GM03348 (cell line): Measurements from ENCODE around the gene NCLN.
A peak's percentile ranks its signal among the peaks of the same experiment; 100 is the strongest.
"Not testable (repeated sequence)": the region's sequence is repeated elsewhere in the genome, so short reads cannot be mapped to it uniquely, and the experiment has no call there.

Source experiments
- DNase-seq: peaks from one replicate; pipeline ENCODE4 v3.0.0; 2012; ENCODE audit warnings: low spot score

NCLN gene

DNA sequence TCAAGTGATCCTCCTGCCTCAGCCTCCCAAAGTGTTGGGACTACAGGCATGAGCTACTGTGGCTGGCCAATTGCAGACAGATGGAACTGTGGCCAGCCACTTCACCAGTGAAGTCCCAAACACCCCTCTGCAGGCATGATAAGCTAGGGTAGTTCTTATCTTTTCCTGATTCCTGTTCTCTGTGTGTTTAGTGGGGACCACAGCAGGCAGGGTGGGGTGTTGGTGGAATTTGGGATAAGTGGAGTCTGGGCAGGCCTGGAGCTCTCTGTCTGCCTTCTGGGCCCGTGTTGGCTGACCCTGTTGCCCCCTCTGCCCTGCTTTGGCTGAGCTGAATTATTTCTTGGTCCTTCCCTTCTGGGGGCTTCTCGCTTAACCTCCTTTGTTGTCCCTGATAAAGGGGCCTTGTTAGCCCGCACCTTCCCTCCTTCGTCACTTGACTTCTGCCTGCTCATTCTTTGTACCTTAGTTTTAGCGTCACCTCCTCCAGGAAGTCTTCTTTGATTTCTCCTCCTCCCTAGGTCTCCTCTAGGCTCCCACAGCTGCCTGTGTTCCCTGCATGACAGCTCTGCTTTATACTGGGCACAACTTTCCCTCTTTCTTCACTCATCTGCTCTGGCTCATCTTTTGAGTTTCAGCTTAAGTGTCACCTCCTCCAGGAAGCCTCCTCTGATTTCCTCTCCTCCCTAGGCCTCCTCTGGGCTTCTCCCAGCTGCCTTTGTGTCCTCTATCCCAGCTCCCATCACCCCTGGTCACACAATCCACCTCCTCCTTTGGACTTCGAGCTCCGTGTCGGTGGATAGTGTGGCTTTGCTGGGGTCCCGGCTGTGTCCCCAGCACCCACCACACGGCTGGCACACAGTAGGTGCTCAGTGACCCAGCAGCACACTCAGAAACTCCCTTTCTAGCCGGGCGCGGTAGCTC lies 1.7 kb upstream of the NCLN start:
- no peak for DNase-seq

DNA sequence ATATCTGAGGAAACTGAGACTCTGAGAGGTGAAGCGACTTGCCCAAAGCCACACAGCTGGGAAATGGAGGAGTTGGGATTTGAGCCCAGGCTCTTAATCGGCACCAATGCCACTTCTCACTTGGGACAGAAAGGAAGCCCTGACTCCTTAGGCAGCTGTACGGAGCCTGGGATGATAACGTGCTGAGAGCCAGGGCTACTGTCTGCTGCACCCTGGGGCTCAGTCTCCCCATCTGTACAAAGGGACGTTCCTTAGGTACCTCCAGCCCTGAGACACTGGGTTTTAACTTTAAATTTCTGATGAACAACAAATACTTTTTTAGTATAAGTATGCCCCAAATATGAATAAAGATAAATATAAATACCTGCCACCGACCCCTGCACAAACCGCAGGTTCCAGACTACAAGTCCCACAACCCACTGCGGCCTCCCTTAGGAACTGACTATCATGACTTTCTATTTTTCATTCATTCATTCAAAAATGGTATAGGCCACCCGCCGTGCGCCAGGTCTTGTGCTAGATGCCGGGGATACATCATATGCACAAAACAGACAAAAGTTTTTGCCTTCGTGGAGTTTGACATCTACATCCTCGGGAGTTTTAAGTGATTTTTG lies 776 bp upstream of the NCLN start:
- peak; percentile 68 for DNase-seq

DNA sequence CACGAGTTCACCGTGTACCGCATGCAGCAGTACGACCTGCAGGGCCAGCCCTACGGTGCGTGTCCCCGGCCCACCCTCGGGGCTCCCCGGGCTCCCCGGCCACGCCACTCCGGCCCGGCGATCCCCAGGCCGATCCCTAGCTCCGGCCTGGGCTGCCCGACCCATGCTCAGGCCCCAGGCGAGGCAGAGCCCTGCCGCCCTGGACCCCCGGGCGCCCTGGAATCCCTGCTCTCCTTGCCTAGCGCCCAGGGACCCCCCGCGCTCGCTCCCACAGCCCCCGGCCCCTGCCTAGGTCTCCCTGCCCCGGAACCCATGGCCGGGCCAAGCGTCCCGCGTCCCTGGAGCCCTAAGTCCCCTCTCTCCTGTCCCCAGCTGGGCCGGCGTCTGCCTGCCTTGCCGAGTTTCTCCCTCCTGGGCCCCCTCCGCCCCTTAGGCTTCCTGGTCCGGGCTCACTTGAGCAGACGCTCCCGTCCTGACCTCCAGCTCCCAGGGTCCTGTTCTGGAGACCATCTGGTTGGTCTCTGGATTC lies 494 bp downstream of the NCLN start:
- DNase-seq = no peak

- no peak for DNase-seq
These were observed 1.3 kb downstream of the NCLN start for GRCh38 chr19:3186891-3187661.

DNA sequence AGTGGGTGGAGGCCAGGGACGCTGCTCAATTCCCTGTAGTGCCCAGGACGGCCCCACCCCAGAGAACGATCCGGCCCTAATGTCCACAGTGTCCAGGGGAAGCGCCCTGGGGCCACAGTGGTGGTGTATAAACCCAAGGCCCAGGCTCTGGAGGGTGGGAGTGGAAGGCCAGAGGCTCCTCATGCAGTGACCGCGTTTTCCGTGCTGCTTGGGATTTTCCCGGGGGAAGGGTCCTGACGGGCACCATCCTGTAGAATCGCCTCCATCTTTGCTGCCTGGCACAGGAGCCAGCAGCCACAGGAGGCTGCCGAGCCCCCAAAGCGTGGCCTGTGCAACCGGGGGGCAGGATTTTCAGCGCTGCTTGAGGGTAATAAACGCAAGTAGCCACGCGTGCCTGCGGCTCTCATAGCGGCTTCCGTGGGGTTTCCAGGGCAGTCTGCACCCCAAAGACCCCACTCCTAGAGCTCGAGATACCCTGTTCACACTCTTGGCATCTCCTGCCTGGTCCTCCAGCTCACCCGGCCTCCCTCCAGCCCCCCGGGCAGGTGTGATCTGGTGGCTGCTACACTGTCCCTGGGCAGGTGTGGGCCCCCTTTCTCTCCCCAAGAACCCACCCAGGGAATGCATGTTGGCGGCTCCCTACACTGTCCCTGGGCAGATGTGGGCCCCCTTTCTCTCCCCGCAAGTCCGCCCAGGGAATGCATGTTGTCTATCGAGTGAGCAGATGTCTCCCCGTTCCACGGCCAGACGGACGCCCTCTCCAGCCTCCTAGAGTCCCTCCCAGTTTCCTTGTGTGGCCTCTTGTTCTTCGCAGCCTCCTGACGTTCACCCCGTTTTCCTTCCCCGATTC lies 2.2 kb downstream of the NCLN start:
- no peak for DNase-seq

GRCh38 chr19:3188627-3189596 lies 3.2 kb downstream of the NCLN start:
- DNase-seq = no peak

GRCh38 chr19:3189702-3190469 lies 4.2 kb downstream of the NCLN start:
- no peak for DNase-seq

DNA sequence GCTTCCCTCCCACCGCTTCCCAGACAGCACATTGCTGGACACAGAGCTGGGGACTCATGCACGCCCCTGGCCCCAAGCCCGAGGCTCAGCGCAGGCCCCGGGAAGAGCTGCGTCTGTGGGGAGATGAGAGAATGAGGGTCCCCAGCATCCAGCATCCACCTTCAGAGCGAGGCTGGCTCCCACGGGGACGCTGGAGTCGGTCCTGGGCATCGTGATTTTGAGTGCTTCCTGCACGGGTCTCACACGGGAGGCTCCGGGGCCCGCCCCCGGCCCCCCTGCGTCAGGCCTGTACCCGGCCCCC lies 4.7 kb downstream of the NCLN start:
- DNase-seq = no peak

GRCh38 chr19:3190921-3191805 lies 5.4 kb downstream of the NCLN start:
- DNase-seq = no peak

GRCh38 chr19:3191806-3192104 lies 6.0 kb downstream of the NCLN start:
- not testable (repeated sequence) for DNase-seq

DNA sequence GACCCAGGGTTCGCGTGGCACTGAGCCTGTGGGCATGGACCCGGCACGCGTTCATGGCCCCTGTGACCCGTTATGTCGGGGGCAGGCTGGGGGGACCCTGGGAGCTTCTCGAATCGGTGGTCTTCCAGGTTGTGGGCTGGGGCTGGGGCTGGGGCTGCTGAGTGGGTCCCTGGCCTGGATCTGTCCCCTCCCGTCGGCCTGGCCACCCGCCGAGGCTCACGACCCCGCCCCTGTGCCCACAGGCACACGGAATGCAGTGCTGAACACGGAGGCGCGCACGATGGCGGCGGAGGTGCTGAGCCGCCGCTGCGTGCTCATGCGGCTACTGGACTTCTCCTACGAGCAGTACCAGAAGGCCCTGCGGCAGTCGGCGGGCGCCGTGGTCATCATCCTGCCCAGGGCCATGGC lies 6.5 kb downstream of the NCLN start:
- DNase-seq = no peak

- DNase-seq = no peak
These were observed 7.0 kb downstream of the NCLN start for GRCh38 chr19:3192684-3193083.

GRCh38 chr19:3193256-3194105 lies 7.8 kb downstream of the NCLN start:
- DNase-seq = no peak

DNA sequence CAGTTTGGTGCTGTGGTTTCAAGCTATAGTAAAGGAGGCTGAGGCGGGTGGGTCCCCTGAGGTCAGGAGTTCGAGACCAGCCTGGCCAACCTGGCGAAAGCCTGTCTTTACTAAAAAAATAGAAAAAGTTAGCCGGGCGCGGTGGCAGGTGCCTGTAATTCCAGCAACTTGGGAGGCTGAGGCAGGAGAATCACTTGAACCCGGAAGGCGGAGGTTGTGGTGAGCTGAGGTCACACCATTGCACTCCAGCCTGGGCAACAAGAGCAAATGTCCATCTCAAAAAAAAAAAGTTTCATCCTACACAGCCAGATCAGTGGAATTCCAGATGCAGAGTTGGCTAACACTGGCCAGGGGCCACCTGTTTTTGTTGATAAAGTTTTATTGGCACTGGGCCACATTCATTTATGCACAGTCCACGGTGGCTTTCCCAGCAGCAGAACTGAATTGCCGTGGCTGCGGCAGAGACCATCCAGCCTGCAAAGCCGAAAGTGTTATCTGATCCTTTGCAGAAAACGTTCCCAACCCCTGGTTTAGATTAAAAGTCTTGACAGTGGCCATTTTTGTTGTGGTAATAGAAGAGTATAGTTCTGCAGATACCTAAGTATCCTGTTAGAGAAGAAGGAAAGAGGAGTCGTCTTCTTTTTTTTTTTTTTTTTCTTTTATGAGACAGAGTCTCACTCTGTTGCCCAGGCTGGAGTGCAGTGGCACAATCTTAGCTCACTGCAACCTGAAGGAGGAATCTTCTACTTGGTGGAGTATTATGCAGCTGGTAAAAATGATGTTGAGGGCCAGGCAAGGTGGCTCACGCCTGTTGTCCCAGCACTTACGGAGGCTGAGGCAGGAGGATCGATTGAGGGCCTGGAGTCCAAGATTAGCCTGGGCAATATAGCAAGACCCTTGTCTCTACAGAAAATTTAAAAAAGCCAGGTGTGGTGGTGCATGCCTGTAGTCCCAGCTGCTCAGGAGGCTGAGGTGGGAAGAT lies 8.7 kb downstream of the NCLN start:
- no peak for DNase-seq

GRCh38 chr19:3196064-3196932 lies 10.6 kb downstream of the NCLN start:
- no peak for DNase-seq

GRCh38 chr19:3196933-3197205 lies 11.1 kb downstream of the NCLN start:
- no peak for DNase-seq
